Measurements from ENCODE around the gene SNX10.

DNA sequence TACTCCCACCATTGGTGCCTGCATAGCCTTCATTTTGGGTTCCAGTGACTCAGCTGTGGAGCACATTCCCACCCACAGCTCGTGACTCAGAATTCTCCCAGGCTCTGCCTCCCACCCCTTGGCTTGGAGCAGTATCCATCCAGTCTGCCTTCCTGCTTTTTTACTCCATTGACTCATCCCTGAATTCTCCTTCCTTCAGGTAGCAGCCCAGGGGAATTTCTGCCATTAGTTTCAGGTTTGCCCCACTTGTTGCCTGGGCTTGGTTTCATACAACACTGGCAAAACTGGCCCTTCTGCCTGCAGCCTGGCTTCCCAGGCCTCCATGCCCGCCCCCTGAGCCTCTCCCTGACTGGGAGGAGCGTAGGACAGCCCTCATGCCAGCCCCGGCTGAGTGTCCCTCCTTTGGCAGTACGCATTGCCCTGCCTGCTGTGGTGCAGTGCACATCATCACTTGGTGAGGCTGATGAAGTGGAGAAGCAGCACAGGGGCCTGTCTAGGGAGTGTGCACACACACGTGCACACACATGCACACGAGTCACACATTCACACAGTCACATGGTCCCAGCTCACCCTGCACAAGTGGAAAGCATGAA is 55.0 kb downstream of the SNX10 start:
- no peak for TF ChIP-seq EP300 (IDR thresholded peaks at IDR 0.05; ENCODE audit: borderline replicate concordance)
- no peak for TF ChIP-seq EGR1 (IDR thresholded peaks at IDR 0.05)
- no peak for TF ChIP-seq TEAD4 (IDR thresholded peaks at IDR 0.05)
- TF ChIP-seq, protein P1, sequence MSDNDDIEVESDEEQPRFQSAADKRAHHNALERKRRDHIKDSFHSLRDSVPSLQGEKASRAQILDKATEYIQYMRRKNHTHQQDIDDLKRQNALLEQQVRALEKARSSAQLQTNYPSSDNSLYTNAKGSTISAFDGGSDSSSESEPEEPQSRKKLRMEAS (IDR thresholded peaks at IDR 0.05): no peak
- no peak for TF ChIP-seq USF1 (IDR thresholded peaks at IDR 0.05)
- no peak for TF ChIP-seq NFIC (IDR thresholded peaks at IDR 0.05)
- TF ChIP-seq TAF1 (IDR thresholded peaks at IDR 0.05; ENCODE audit: low read depth): no peak
- no peak for TF ChIP-seq RAD21 (IDR thresholded peaks at IDR 0.05; ENCODE audit: low read depth)
- no peak for TF ChIP-seq YY1 (IDR thresholded peaks at IDR 0.05; ENCODE audit: low read depth)
- TF ChIP-seq, protein P2, sequence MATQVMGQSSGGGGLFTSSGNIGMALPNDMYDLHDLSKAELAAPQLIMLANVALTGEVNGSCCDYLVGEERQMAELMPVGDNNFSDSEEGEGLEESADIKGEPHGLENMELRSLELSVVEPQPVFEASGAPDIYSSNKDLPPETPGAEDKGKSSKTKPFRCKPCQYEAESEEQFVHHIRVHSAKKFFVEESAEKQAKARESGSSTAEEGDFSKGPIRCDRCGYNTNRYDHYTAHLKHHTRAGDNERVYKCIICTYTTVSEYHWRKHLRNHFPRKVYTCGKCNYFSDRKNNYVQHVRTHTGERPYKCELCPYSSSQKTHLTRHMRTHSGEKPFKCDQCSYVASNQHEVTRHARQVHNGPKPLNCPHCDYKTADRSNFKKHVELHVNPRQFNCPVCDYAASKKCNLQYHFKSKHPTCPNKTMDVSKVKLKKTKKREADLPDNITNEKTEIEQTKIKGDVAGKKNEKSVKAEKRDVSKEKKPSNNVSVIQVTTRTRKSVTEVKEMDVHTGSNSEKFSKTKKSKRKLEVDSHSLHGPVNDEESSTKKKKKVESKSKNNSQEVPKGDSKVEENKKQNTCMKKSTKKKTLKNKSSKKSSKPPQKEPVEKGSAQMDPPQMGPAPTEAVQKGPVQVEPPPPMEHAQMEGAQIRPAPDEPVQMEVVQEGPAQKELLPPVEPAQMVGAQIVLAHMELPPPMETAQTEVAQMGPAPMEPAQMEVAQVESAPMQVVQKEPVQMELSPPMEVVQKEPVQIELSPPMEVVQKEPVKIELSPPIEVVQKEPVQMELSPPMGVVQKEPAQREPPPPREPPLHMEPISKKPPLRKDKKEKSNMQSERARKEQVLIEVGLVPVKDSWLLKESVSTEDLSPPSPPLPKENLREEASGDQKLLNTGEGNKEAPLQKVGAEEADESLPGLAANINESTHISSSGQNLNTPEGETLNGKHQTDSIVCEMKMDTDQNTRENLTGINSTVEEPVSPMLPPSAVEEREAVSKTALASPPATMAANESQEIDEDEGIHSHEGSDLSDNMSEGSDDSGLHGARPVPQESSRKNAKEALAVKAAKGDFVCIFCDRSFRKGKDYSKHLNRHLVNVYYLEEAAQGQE (IDR thresholded peaks at IDR 0.05; ENCODE audit: low read depth): no peak
- no peak for TF ChIP-seq FOXM1 (IDR thresholded peaks at IDR 0.05; ENCODE audit: borderline replicate concordance, low read depth)
- TF ChIP-seq CREB1 (IDR thresholded peaks at IDR 0.05; ENCODE audit: low read depth): no peak
- no peak for TF ChIP-seq TCF12 (IDR thresholded peaks at IDR 0.05; ENCODE audit: low read depth)
- no peak for TF ChIP-seq ZBTB7A (IDR thresholded peaks at IDR 0.05; ENCODE audit: low read depth)

Measured in Ishikawa (cell line).